Measurements from ENCODE around the gene NECAB2. TPM values are rescaled to one million over a fixed set of nuclear protein-coding genes. Genes with fewer than 3 reads are reported as not detected.
A peak's percentile ranks its signal among the peaks of the same experiment; 100 is the strongest.

NECAB2 gene
- total and polyA plus RNA-seq, 2 of the 8 experiments (the other 6 are each of a cell fraction or from before 2014, with no cell fraction given), result 3.6 to 4.2 TPM

DNA sequence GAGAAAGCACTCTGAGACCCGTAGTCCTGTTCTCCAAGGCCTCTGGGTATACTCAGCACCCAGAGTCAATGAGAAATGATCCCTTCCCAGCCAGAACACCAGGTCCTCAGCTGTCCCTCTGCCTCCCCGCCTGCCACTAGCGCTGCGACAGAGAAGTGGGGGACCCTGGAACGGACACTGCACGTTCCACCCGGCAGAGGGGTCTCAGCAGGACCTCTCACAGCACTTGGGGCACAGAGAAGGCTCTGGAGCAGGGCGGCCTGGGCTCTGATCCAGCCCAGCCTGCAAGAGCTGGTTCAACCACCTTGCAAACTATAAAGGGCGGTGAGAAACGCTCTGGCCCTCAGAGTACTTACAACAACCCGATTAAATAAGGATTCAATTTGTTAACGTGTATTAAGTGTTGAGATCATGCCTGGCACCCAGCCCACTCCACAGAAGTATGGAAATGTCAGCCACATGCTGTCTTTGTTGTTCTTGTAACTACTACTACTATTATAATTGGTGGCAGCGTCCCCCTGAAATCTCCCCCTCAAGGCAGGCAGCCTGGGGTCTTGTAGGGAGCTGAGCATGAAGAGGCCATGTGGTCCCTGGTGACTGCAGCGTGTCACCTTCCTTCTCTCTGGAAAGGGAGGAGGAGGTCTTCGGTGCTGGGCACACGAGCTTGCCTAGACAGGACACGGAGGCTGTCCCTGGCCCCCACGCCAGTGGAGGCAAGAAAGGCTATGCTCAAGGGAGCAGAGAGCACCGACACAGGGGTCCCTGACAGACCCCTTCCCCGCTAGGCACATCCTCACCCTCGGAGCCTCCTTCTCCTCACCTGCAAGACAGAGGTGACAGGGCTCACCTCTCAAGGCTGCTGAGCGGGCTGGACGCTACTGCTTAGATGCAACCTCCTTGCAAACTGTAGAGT lies 12.6 kb upstream of the NECAB2 start:
- H4K5ac ChIP-seq (ENCODE audit: insufficient read length, low read depth, low read length), result no peak overlapping the region
- no peak overlapping the region for H3K4me3 ChIP-seq (ENCODE audit: extremely low read depth in 1 of 4, insufficient read depth in 2 of 4, low read depth in 3 of 4, low read length in 4 of 4)
- H3K4me2 ChIP-seq (ENCODE audit: insufficient read depth in 1 of 2, low read depth in 2 of 2, low read length in 2 of 2), result no peak overlapping the region
- H2BK120ac ChIP-seq (replicated peaks; ENCODE audit: low read depth, low read length), result no peak overlapping the region
- no peak overlapping the region for H3K14ac ChIP-seq (ENCODE audit: insufficient read length)
- H3K23me2 ChIP-seq (ENCODE audit: low read depth, low read length), result 0 out of 2 replicates have a peak, but pooled peaks cover 1% of the 10 kb centered on the region
- H3K4ac ChIP-seq (replicated peaks; ENCODE audit: insufficient read length, low read depth, low read length), result no peak overlapping the region
- H2AK5ac ChIP-seq (ENCODE audit: low read depth, low read length), result no peak overlapping the region
- peak overlapping the region; percentile 32; the same call in 1 of the 2 replicates for H2BK20ac ChIP-seq (ENCODE audit: low read length)
- WGBS, 2 experiments (ENCODE audit: extremely low coverage in 1 of 2, insufficient coverage in 1 of 2, insufficient read length in 1 of 2, insufficient replicate concordance in 2 of 2, low coverage in 1 of 2, low lambda C conversion rate in 2 of 2, missing lambda C conversion rate in 1 of 2), result 76% methylated on average over 19 of the region's 23 CpGs; no CpG with 5 or more reads in 1 of the 2 experiments
- H3K79me1 ChIP-seq (ENCODE audit: low read depth, low read length), result no peaks in the 10 kb centered on the region
- H3K9ac ChIP-seq (replicated peaks in 1 of 4; ENCODE audit: extremely low read depth in 1 of 4, low read depth in 3 of 4, low read length in 3 of 4), result no peak overlapping the region; a peak in 1 of 7 replicates
- H3K4me1 ChIP-seq (replicated peaks in 1 of 4; ENCODE audit: control insufficient read depth in 3 of 4, insufficient read depth in 4 of 4, low read length in 3 of 4), result peaks cover 2 to 7% (median 4%) of the 10 kb centered on the region in 4 experiments; a peak in 6 of 7 replicates
- no peak overlapping the region for H4K8ac ChIP-seq (ENCODE audit: extremely low read depth, insufficient read depth, low read length)
- H4K20me1 ChIP-seq (replicated peaks in 1 of 2; ENCODE audit: control insufficient read depth in 1 of 2, insufficient read depth in 2 of 2, low read length in 2 of 2), result no peaks in the 10 kb centered on the region
- H3K27ac ChIP-seq (ENCODE audit: low read depth, low read length), result no peak overlapping the region
- 0 out of 2 replicates have a peak overlapping the region, but pooled peaks have one; percentile 46 for H2BK15ac ChIP-seq (ENCODE audit: low read length)
- FAIRE-seq (no peak), DNase-seq (ENCODE audit: low read depth in 1 of 2, low spot score in 2 of 2) (no peak)
- CTCF ChIA-PET (ENCODE audit: partially characterized antibody), result interaction anchor here (0.9 to 16.0 kb wide), 20 partner anchors 8 to 151 kb away, joined by 3 to 366 read pairs (median 6); partner anchors contain the start of gene SLC38A8
- H2BK5ac ChIP-seq (ENCODE audit: low read depth, low read length), result no peak overlapping the region
- H3K18ac ChIP-seq (ENCODE audit: extremely low read depth, low read length), result no peak overlapping the region
- H3K36me3 ChIP-seq (ENCODE audit: control insufficient read depth in 2 of 4, insufficient read depth in 4 of 4, low read length in 3 of 4), result no peaks in the 10 kb centered on the region
- no peak overlapping the region for H3K23ac ChIP-seq (ENCODE audit: insufficient read length)
- H4K91ac ChIP-seq (replicated peaks; ENCODE audit: insufficient read length, low read length), result no peak overlapping the region
- no peak overlapping the region for H2AFZ ChIP-seq (ENCODE audit: low read length)
- H3K9me3 ChIP-seq (ENCODE audit: insufficient read depth in 2 of 2, low read depth in 1 of 2, low read length in 1 of 2), result no peaks in the 10 kb centered on the region
- H3K56ac ChIP-seq (replicated peaks; ENCODE audit: insufficient read length, low read depth, low read length), result no peak overlapping the region
- H3K27me3 ChIP-seq (replicated peaks in 1 of 4; ENCODE audit: control insufficient read depth in 3 of 4, extremely low read depth in 1 of 4, insufficient read depth in 3 of 4, low read length in 3 of 4), result no peaks in the 10 kb centered on the region
- POLR2A ChIA-PET (ENCODE audit: partially characterized antibody), result no interaction called here
- no peaks in the 10 kb centered on the region for H3K79me2 ChIP-seq (ENCODE audit: control insufficient read depth in 1 of 2, insufficient read depth in 2 of 2, low read length in 2 of 2)
- H2BK12ac ChIP-seq (ENCODE audit: low read depth, low read length), result peak overlapping the region; percentile 63; the same call in 1 of the 2 replicates
- TF ChIP-seq KDM4A (IDR thresholded peaks at IDR 0.05; ENCODE audit: low read depth, low read length, severe bottlenecking), result no peak
- TF ChIP-seq SUZ12 (IDR thresholded peaks at IDR 0.05; ENCODE audit: low read length), result no peak
- no peak for TF ChIP-seq CBX5 (IDR thresholded peaks at IDR 0.05; ENCODE audit: low read depth, low read length)
- no peak for TF ChIP-seq EP300 (IDR thresholded peaks at IDR 0.05; ENCODE audit: borderline replicate concordance in 1 of 2, low read depth in 2 of 2, low read length in 2 of 2)
- TF ChIP-seq, protein P1, sequence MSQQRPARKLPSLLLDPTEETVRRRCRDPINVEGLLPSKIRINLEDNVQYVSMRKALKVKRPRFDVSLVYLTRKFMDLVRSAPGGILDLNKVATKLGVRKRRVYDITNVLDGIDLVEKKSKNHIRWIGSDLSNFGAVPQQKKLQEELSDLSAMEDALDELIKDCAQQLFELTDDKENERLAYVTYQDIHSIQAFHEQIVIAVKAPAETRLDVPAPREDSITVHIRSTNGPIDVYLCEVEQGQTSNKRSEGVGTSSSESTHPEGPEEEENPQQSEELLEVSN (IDR thresholded peaks at IDR 0.05), result no peak
- no peak for TF ChIP-seq YY1 (IDR thresholded peaks at IDR 0.05; ENCODE audit: low read depth, low read length)
- TF ChIP-seq GTF2F1 (IDR thresholded peaks at IDR 0.05; ENCODE audit: borderline replicate concordance, low read depth, low read length), result no peak
- no peak for TF ChIP-seq FOSL1 (IDR thresholded peaks at IDR 0.05; ENCODE audit: insufficient read depth, low read depth, low read length)
- no peak for TF ChIP-seq SP1 (IDR thresholded peaks at IDR 0.05; ENCODE audit: low read depth, low read length)
- no peak for TF ChIP-seq HDAC6 (IDR thresholded peaks at IDR 0.05; ENCODE audit: low read depth, low read length)
- no peak for TF ChIP-seq RFX5 (IDR thresholded peaks at IDR 0.05; ENCODE audit: borderline replicate concordance, low read depth, low read length)
